Fibroblast of lung (primary cell): ENCODE results near the gene NR2C1.

Experiments used
- EZH2 ChIP-seq: IDR thresholded peaks from 2 replicates; pipeline ENCODE4 v1.5.1; 2012; ENCODE audit warnings: low read length, control low read depth, mild to moderate bottlenecking; ENCODE audit errors: missing control alignments
- TF ChIP-seq, protein P1 (sequence below), 2 donors: IDR thresholded peaks in 1 of 2; conservative IDR thresholded peaks in 1 of 2; 1 replicate in 1 of 2; 2 replicates in 1 of 2; pipeline ENCODE4 v1.5.1; 2011 to 2012; ENCODE audit warnings: low read length in 2 of 2, control low read depth in 1 of 2, inconsistent platforms in 1 of 2, low read depth in 1 of 2, mild to moderate bottlenecking in 1 of 2

GRCh38 chr12:94988471-94988870, 84.9 kb downstream of the NR2C1 start:
- TF ChIP-seq, protein P1, sequence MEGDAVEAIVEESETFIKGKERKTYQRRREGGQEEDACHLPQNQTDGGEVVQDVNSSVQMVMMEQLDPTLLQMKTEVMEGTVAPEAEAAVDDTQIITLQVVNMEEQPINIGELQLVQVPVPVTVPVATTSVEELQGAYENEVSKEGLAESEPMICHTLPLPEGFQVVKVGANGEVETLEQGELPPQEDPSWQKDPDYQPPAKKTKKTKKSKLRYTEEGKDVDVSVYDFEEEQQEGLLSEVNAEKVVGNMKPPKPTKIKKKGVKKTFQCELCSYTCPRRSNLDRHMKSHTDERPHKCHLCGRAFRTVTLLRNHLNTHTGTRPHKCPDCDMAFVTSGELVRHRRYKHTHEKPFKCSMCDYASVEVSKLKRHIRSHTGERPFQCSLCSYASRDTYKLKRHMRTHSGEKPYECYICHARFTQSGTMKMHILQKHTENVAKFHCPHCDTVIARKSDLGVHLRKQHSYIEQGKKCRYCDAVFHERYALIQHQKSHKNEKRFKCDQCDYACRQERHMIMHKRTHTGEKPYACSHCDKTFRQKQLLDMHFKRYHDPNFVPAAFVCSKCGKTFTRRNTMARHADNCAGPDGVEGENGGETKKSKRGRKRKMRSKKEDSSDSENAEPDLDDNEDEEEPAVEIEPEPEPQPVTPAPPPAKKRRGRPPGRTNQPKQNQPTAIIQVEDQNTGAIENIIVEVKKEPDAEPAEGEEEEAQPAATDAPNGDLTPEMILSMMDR (conservative IDR thresholded peaks at IDR 0.05 in 1 of 2, IDR thresholded peaks at IDR 0.05 in 1 of 2; ENCODE audit: low read depth in 1 of 2, low read length in 2 of 2): no peak
- no peak for TF ChIP-seq EZH2
